Measurements from ENCODE around the gene USP9X.
"Not testable (repeated sequence)": the region's sequence is repeated elsewhere in the genome, so short reads cannot be mapped to it uniquely, and the experiment has no call there.

Gene USP9X

GRCh38 chrX:41087201-41087600 lies 2.0 kb downstream of the USP9X start:
- DNase-seq, result no peak

DNA sequence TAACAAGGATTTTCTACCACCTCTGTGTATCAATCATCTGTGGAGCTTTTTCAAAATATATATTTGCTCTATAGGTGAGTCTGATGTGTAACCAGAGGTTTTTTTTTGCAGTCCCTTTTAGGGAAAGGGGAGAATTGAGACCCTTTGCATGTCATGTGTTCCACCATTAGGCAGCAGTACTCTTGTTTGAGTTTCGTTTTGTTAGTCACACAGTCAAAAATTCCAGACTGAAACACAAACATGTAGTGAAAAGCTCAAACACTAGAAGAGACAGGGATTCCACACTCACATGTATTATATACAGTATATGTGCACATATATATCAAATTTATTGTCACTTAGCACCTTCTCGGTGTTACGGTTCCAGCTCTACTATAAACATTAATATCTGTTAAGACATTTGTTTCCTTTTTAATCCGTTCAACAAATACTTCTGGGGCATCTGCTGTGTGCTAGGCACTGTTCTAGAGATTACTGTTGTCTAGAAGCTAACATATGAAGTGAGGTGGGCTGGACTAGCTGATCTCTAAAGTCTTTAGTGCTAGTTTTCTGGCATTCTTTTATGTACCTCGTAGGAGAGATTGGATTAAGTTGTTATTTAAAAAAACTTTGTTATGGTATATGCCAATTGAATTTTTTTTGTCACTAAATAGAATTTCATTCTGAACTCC lies 5.5 kb downstream of the USP9X start:
- no peak for DNase-seq

- no peak for DNase-seq
Measured at GRCh38 chrX:41092776-41093175, 7.5 kb downstream of the USP9X start.

- DNase-seq, result no peak
Measured at GRCh38 chrX:41095174-41095573, 9.9 kb downstream of the USP9X start.

DNA sequence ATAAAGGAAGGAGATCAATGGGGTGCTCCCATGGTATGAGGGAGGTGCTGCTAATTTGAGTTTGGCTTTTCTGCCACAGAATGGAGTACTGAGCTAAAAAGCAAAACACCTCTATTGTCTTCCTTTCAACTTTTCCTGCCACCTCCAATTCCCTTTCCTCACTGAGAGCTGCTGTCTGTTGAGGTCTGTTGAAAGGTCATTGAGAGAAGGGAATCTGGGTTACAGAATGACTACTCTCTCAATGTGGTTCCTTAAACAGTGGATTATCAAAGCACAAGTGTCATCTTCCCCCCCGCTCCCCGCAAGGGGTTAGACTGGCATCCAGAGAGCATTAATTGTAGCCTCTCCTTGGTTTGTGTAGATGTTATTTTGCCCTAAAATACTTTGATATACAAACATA lies 10.7 kb downstream of the USP9X start:
- DNase-seq, result no peak

GRCh38 chrX:41096339-41096955 lies 11.2 kb downstream of the USP9X start:
- DNase-seq, result no peak

GRCh38 chrX:41097326-41097725 lies 12.1 kb downstream of the USP9X start:
- DNase-seq, result no peak

DNA sequence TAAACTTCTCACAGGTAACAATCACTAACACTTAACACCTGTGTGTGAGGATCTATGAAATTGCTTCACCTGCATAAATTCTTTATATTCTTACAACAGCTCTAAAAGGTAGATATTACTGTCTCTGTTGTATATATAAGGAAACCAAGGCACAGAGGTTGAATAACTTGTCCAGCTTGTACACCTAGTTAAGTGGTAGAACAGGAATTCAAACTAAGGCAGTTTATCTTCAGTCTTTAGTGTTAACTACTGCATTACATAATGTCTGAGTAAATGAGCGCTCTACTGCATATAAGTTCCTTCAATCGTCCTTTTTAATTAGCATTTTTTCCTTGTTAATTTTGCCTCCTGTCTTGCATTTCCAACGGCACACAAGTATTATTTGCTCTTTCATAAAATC lies 15.0 kb downstream of the USP9X start:
- DNase-seq, result no peak

DNA sequence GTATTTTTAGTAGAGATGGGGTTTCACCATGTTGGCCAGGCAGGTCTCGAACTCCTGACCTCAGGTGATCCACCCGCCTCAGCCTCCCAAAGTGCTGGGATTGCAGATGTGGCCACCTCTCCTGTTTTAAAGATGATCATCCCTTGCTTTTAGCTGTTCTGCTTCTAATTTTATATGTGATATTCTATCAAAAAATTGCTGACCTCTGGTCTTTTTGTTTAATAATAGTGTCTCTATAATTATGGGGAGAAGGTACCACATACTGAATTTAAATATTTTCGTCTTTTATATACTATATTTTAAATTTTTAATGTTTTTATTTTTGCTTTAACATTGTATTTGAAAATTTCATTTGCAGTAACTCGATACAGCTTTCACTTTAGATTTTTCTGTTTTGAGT lies 15.6 kb downstream of the USP9X start:
- DNase-seq, result no peak

- DNase-seq, result no peak
Measured at GRCh38 chrX:41105005-41105404, 19.8 kb downstream of the USP9X start.

DNA sequence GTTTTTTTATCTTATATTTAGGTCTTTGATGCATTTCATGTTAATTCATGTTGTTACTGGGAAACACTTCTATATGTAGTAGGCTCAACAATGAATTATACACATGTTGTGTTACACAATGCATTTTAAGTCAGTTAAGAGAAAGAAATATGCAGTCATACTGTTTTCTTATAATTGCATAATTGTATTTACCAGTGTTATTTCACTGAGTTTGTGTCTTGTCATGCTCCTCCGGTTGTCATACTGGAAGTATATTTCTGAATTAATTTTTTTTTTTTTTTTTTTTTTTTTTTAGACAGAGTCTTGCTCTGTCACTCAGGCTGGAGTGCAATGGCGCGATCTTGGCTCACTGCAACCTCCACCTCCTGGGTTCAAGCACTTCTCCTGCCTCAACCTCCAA lies 21.0 kb downstream of the USP9X start:
- DNase-seq, result not testable (repeated sequence)

DNA sequence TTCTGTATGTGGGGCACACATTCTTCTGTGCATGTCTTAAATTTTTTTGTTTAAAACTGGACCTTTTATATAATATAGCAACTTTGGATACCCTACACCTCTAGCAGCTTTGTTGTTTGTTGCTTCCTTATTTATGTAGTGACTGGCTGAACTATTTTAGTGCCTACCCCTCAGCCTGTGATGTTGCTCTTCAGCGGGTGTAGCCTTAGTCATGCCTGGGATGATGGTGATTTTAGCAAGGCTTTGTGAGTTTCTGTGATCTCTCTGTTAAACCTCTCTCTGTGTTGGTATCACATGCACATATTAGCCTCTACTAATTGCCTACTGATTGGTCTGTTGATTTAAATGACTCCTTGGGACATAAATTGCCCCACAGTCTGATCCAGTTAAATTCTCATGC lies 22.8 kb downstream of the USP9X start:
- DNase-seq, result no peak

GRCh38 chrX:41108463-41109205 lies 23.4 kb downstream of the USP9X start:
- DNase-seq, result no peak

- peak; percentile 12 for DNase-seq
Measured at GRCh38 chrX:41110801-41111625, 25.8 kb downstream of the USP9X start.

GRCh38 chrX:41115104-41115425 lies 29.8 kb downstream of the USP9X start:
- not testable (repeated sequence) for DNase-seq

GRCh38 chrX:41116948-41117347 lies 31.7 kb downstream of the USP9X start:
- no peak for DNase-seq

DNA sequence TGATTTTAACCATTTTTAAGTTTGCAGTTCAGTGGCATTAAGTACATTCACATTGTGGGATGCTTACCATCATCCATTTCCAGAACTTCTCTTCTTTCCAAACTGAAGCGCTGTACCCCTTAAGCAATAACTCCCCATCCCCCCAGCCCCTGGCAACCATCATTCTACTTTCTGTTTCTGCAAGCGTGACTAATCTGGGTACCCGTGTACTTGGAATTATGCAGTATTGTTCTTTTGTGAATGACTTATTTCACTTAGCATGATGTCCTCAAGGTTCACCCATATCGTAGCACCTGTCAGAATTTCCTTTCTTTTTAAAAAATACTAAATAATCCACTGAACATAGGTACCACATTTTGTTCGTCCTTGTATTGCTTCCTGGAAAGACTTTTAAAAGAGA lies 32.9 kb downstream of the USP9X start:
- no peak for DNase-seq

- no peak for DNase-seq
Measured at GRCh38 chrX:41119803-41120202, 34.6 kb downstream of the USP9X start.

DNA sequence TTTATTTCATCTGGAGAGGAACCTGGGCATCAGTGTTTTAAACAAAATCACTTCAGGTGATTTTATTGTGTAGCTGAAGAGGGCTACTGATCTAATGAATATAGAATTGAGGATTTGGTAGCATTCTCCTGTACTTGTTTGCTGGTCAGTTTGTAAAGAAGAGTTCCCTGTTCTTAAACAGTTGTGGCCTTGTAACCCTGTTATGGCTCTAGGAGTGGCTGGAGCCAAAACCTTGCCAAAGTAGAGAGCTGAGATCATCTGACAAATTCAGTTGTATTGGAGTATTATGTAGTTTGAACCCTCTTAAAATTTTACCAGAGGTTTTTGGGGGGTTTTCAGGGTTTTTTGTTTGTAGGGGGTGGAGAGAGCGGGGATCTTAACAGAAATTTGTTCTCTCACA lies 36.5 kb downstream of the USP9X start:
- no peak for DNase-seq

- no peak for DNase-seq
Measured at GRCh38 chrX:41122664-41123257, 37.5 kb downstream of the USP9X start.

- DNase-seq, result no peak
Measured at GRCh38 chrX:41127477-41128192, 42.4 kb downstream of the USP9X start.

DNA sequence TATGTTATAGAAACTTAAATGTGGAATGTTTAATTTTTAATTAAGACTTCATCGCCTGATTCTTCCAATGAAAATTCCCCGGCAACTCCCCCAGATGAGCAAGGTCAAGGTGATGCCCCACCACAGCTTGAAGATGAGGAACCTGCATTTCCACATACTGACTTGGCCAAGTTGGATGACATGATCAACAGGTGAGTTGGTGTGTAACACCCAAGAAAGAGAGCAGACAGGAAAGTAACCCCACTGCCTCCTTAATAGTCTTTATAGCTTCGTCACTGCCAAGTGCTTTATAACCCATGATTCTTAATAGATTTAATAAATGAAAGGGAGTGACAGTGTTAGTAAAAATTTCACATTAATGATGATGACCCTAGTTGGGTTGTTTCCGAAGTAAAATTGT lies 43.7 kb downstream of the USP9X start:
- no peak for DNase-seq
